Liver (tissue), 9 donors: ENCODE data around the gene GABARAPL2. TPM values are rescaled to one million over a fixed set of nuclear protein-coding genes. Genes with fewer than 3 reads are reported as not detected.

Experiments
- DNase-seq: peaks from one replicate; pipeline ENCODE4 v3.0.0-alpha.2; 2017; ENCODE audit warnings: low spot score
- H3K27ac ChIP-seq, 2 donors: one replicate each; pipeline ENCODE4 v1.7.0; 2013; ENCODE audit warnings: inconsistent platforms in 2 of 2, low read length in 2 of 2, control low read depth in 1 of 2, low read depth in 1 of 2, mild to moderate bottlenecking in 1 of 2
- H3K27me3 ChIP-seq, 4 donors: one replicate each; pipeline versions ENCODE4 v1.6.1 to v1.7.0; 2013; ENCODE audit warnings: low read length in 3 of 4, inconsistent platforms in 1 of 4, mild to moderate bottlenecking in 1 of 4, moderate library complexity in 1 of 4; ENCODE audit not compliant: control insufficient read depth in 4 of 4, insufficient read depth in 4 of 4
- H3K36me3 ChIP-seq, 4 donors: one replicate each; pipeline versions ENCODE4 v1.6.1 to v1.7.0; 2013; ENCODE audit warnings: low read length in 3 of 4, mild to moderate bottlenecking in 3 of 4, low read depth in 1 of 4, moderate library complexity in 1 of 4; ENCODE audit not compliant: control insufficient read depth in 4 of 4, insufficient read depth in 3 of 4
- H3K4me1 ChIP-seq, 4 donors: one replicate each; pipeline versions ENCODE4 v1.6.1 to v1.7.0; 2013; ENCODE audit warnings: low read length in 3 of 4, mild to moderate bottlenecking in 3 of 4, moderate library complexity in 1 of 4; ENCODE audit not compliant: control insufficient read depth in 4 of 4, insufficient read depth in 4 of 4
- H3K4me3 ChIP-seq, 3 donors: one replicate each; pipeline versions ENCODE4 v1.6.1 to v1.7.0; 2013; ENCODE audit warnings: low read length in 3 of 3, control low read depth in 1 of 3, low read depth in 1 of 3, mild to moderate bottlenecking in 1 of 3
- H3K9ac ChIP-seq, 2 donors: one replicate each; pipeline ENCODE4 v1.7.0; 2013; ENCODE audit warnings: low read length in 2 of 2, mild to moderate bottlenecking in 2 of 2, moderate library complexity in 2 of 2, control low read depth in 1 of 2, low read depth in 1 of 2
- H3K9me3 ChIP-seq, 4 donors: one replicate each; pipeline versions ENCODE4 v1.6.1 to v1.7.0; 2013; ENCODE audit warnings: low read length in 3 of 4; ENCODE audit not compliant: control insufficient read depth in 4 of 4
- EGR1 ChIP-seq, 2 donors: IDR thresholded peaks; 2 replicates each; pipeline ENCODE4 v1.6.1; 2016 to 2018; ENCODE audit warnings: antibody characterized with exemption in 2 of 2, low read depth in 2 of 2
- FOXA1 ChIP-seq: IDR thresholded peaks from 2 replicates; pipeline ENCODE4 v1.6.1; 2016; ENCODE audit warnings: antibody characterized with exemption
- FOXA2 ChIP-seq: IDR thresholded peaks from 2 replicates; pipeline ENCODE4 v1.6.1; 2016; ENCODE audit warnings: antibody characterized with exemption
- GABPA ChIP-seq, 2 donors: IDR thresholded peaks in 1 of 2; conservative IDR thresholded peaks in 1 of 2; 2 replicates each; pipeline ENCODE4 v1.6.1; 2016; ENCODE audit warnings: antibody characterized with exemption in 2 of 2, mild to moderate bottlenecking in 1 of 2, moderate library complexity in 1 of 2
- HNF4A ChIP-seq, 2 donors: conservative IDR thresholded peaks; 2 replicates each; pipeline ENCODE4 v1.6.1; 2016; ENCODE audit warnings: antibody characterized with exemption in 2 of 2, mild to moderate bottlenecking in 2 of 2
- HNF4G ChIP-seq: IDR thresholded peaks from 2 replicates; pipeline ENCODE4 v1.6.1; 2016; ENCODE audit warnings: antibody characterized with exemption
- JUND ChIP-seq, 2 donors: IDR thresholded peaks; 2 replicates each; pipeline ENCODE4 v1.6.1; 2016; ENCODE audit warnings: antibody characterized with exemption in 2 of 2
- NR2F2 ChIP-seq: IDR thresholded peaks from 2 replicates; pipeline ENCODE4 v1.6.1; 2016; ENCODE audit warnings: antibody characterized with exemption
- RAD21 ChIP-seq, 2 donors: IDR thresholded peaks; 2 replicates each; pipeline ENCODE4 v1.6.1; 2016; ENCODE audit warnings: antibody characterized with exemption in 2 of 2, mild to moderate bottlenecking in 2 of 2
- RXRA ChIP-seq, 2 donors: IDR thresholded peaks; 2 replicates each; pipeline ENCODE4 v1.6.1; 2017 to 2018; ENCODE audit warnings: antibody characterized with exemption in 2 of 2, mild to moderate bottlenecking in 1 of 2
- SP1 ChIP-seq: IDR thresholded peaks from 2 replicates; pipeline ENCODE4 v1.6.1; 2018; ENCODE audit warnings: antibody characterized with exemption, mild to moderate bottlenecking
- TAF1 ChIP-seq: conservative IDR thresholded peaks from 2 replicates; pipeline ENCODE4 v1.6.1; 2016; ENCODE audit warnings: antibody characterized with exemption, mild to moderate bottlenecking
- YY1 ChIP-seq: IDR thresholded peaks from 2 replicates; pipeline ENCODE4 v1.6.1; 2016; ENCODE audit warnings: antibody characterized with exemption, mild to moderate bottlenecking
- WGBS: extraction: QIAGEN DNeasy Blood & Tissue Kit; methylation state at CpG from one replicate; pipeline ENCODE4 v1.1.7; 2013; 5-methylcytosine and 5-hydroxymethylcytosine counted together
- polyA plus RNA-seq, 2 donors: library from polyadenylated mRNA; stranded (reverse) in 1 of 2; unstranded in 1 of 2; fragments of 200-250 nt in 1 of 2; fragments of >200 nt in 1 of 2; fragmentation: Nextera tagmentation in 1 of 2; extraction: Ambion mirVana in 1 of 2; gene quantifications; one replicate each; pipeline versions ENCODE4 v1.2.1 to v1.2.3, GENCODE V29; 2013 to 2015
- total RNA-seq, 2 donors: library from RNA; depleted of rRNA; stranded (reverse); fragments of >200 nt; gene quantifications; one replicate each; pipeline ENCODE4 v1.2.3, GENCODE V29; 2014
- TF ChIP-seq, protein P1 (sequence below): IDR thresholded peaks from 2 replicates; pipeline ENCODE4 v1.6.1; 2016; ENCODE audit warnings: antibody characterized with exemption
- TF ChIP-seq, protein P2 (sequence below): fragments of 150-350 bp; IDR thresholded peaks from 2 replicates; pipeline ENCODE4 v1.5.1; 2017; ENCODE audit warnings: improper control_type of control experiment, low read depth, low read length; ENCODE audit not compliant: missing input control
- TF ChIP-seq, protein P3 (sequence below): IDR thresholded peaks from 2 replicates; pipeline ENCODE4 v1.6.1; 2016; ENCODE audit warnings: antibody characterized with exemption
- TF ChIP-seq, protein P4 (sequence below): IDR thresholded peaks from 2 replicates; pipeline ENCODE4 v1.6.1; 2016; ENCODE audit warnings: antibody characterized with exemption
- TF ChIP-seq, protein P5 (sequence below): IDR thresholded peaks from 2 replicates; pipeline ENCODE4 v1.6.1; 2016; ENCODE audit warnings: antibody characterized with exemption, mild to moderate bottlenecking
- donor health status: healthy.
- donor health status: healthy.
- donor health status: healthy.
- donor health status: healthy.
- donor health status: healthy.

Gene GABARAPL2
- total and polyA plus RNA-seq, 4 donors: 26.5 to 123 (median 61.5) TPM

DNA sequence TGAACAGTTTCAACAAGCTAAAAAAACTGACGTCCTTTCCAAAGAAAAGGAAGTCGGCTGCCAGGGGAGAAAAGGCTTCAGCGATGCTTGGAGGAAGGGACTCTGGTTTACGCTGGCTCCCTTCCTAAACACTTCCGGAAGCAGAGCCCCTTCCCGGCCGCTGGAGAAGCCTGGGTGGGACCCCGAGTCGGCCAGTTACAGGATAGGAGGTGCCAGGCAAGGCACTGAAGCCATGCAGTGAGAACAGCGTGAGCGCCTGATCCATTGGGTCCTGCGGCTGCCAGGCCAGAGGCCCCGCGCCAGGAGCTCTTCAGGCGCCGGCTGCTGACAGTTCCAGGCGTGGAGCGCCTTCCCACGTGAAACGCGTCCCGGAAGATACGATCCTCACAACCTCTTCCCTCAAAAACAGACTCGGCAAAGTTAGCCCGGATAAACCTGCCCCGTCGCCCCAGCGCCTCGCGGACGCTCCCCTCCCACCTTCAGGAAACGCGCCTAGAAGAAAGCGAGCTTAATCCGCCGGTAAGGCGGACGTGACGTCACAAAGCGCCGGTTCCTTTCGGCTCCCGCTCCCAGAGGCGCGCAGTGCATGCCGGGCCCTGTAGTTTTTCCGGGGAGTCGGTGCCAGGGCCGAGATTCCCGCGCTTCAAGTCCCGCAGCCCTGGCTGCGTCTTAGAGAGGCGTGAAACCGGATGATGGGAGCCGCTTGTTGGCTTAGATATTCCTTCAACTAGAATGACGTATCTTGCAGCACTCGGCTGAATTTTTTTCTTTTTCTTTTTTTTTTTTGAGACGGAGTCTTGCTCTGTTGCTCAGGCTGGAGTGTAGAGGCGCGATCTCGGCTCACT is 56.8 kb downstream of the GABARAPL2 start, which contains the start of gene ADAT1:
ADAT1 (minus strand) TSS at position 521 of the 845 bp plus-strand sequence. CDS start 2,482 bp downstream, outside the sequence.
- Histone ChIP-seq H3K27me3 (no peaks in the 10 kb centered on the region), H3K9ac (peak within 1 kb of the TSS; percentile 57 to 95), H3K9me3 (no peaks in the 10 kb centered on the region), H3K36me3 (peaks cover 1 to 37% (median 18%) of the 10 kb centered on the region in 4 donors), H3K4me1 (peaks cover 0 to 17% (median 10%) of the 10 kb centered on the region in 4 donors), H3K4me3 (peak within 1 kb of the TSS; percentile 79 to 94 (median 88)), H3K27ac (peak within 1 kb of the TSS; percentile 81 to 89)
- WGBS: under 1% methylated on average over 62 of the region's 62 CpGs
- DNase-seq: peak; percentile 96
- TF ChIP-seq, protein P1, sequence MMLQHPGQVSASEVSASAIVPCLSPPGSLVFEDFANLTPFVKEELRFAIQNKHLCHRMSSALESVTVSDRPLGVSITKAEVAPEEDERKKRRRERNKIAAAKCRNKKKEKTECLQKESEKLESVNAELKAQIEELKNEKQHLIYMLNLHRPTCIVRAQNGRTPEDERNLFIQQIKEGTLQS: no peak
- TF ChIP-seq GABPA (IDR thresholded peaks at IDR 0.05 in 1 of 2, conservative IDR thresholded peaks at IDR 0.05 in 1 of 2) (peak; percentile 84 to 95), FOXA1 (no peak), RXRA (IDR thresholded peaks at IDR 0.05) (no peak), YY1 (peak; percentile 68), JUND (IDR thresholded peaks at IDR 0.05) (no peak), HNF4G (no peak), SP1 (peak; percentile 52), RAD21 (IDR thresholded peaks at IDR 0.05) (peak in 1 of 2 donors; percentile 28), NR2F2 (no peak), FOXA2 (no peak), TAF1 (no peak), EGR1 (IDR thresholded peaks at IDR 0.05; ENCODE audit: low read depth in 2 of 2) (no peak), HNF4A (conservative IDR thresholded peaks at IDR 0.05) (no peak)
- TF ChIP-seq, protein P2, sequence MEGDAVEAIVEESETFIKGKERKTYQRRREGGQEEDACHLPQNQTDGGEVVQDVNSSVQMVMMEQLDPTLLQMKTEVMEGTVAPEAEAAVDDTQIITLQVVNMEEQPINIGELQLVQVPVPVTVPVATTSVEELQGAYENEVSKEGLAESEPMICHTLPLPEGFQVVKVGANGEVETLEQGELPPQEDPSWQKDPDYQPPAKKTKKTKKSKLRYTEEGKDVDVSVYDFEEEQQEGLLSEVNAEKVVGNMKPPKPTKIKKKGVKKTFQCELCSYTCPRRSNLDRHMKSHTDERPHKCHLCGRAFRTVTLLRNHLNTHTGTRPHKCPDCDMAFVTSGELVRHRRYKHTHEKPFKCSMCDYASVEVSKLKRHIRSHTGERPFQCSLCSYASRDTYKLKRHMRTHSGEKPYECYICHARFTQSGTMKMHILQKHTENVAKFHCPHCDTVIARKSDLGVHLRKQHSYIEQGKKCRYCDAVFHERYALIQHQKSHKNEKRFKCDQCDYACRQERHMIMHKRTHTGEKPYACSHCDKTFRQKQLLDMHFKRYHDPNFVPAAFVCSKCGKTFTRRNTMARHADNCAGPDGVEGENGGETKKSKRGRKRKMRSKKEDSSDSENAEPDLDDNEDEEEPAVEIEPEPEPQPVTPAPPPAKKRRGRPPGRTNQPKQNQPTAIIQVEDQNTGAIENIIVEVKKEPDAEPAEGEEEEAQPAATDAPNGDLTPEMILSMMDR: no peak
- TF ChIP-seq, protein P3, sequence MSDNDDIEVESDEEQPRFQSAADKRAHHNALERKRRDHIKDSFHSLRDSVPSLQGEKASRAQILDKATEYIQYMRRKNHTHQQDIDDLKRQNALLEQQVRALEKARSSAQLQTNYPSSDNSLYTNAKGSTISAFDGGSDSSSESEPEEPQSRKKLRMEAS: peak; percentile 76
- TF ChIP-seq, protein P4, sequence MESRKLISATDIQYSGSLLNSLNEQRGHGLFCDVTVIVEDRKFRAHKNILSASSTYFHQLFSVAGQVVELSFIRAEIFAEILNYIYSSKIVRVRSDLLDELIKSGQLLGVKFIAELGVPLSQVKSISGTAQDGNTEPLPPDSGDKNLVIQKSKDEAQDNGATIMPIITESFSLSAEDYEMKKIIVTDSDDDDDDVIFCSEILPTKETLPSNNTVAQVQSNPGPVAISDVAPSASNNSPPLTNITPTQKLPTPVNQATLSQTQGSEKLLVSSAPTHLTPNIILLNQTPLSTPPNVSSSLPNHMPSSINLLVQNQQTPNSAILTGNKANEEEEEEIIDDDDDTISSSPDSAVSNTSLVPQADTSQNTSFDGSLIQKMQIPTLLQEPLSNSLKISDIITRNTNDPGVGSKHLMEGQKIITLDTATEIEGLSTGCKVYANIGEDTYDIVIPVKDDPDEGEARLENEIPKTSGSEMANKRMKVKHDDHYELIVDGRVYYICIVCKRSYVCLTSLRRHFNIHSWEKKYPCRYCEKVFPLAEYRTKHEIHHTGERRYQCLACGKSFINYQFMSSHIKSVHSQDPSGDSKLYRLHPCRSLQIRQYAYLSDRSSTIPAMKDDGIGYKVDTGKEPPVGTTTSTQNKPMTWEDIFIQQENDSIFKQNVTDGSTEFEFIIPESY: peak; percentile 99
- TF ChIP-seq, protein P5, sequence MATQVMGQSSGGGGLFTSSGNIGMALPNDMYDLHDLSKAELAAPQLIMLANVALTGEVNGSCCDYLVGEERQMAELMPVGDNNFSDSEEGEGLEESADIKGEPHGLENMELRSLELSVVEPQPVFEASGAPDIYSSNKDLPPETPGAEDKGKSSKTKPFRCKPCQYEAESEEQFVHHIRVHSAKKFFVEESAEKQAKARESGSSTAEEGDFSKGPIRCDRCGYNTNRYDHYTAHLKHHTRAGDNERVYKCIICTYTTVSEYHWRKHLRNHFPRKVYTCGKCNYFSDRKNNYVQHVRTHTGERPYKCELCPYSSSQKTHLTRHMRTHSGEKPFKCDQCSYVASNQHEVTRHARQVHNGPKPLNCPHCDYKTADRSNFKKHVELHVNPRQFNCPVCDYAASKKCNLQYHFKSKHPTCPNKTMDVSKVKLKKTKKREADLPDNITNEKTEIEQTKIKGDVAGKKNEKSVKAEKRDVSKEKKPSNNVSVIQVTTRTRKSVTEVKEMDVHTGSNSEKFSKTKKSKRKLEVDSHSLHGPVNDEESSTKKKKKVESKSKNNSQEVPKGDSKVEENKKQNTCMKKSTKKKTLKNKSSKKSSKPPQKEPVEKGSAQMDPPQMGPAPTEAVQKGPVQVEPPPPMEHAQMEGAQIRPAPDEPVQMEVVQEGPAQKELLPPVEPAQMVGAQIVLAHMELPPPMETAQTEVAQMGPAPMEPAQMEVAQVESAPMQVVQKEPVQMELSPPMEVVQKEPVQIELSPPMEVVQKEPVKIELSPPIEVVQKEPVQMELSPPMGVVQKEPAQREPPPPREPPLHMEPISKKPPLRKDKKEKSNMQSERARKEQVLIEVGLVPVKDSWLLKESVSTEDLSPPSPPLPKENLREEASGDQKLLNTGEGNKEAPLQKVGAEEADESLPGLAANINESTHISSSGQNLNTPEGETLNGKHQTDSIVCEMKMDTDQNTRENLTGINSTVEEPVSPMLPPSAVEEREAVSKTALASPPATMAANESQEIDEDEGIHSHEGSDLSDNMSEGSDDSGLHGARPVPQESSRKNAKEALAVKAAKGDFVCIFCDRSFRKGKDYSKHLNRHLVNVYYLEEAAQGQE: peak; percentile 11
